Measurements from ENCODE around the gene TPH2. TPM values are rescaled to one million over a fixed set of nuclear protein-coding genes. Genes with fewer than 3 reads are reported as not detected.

Gene TPH2
- total and polyA plus RNA-seq, 9 of the 15 experiments (the other 6 are each of a cell fraction or from before 2014, with no cell fraction given): 0.06 to 0.28 (median 0.14) TPM; not detected in 4

DNA sequence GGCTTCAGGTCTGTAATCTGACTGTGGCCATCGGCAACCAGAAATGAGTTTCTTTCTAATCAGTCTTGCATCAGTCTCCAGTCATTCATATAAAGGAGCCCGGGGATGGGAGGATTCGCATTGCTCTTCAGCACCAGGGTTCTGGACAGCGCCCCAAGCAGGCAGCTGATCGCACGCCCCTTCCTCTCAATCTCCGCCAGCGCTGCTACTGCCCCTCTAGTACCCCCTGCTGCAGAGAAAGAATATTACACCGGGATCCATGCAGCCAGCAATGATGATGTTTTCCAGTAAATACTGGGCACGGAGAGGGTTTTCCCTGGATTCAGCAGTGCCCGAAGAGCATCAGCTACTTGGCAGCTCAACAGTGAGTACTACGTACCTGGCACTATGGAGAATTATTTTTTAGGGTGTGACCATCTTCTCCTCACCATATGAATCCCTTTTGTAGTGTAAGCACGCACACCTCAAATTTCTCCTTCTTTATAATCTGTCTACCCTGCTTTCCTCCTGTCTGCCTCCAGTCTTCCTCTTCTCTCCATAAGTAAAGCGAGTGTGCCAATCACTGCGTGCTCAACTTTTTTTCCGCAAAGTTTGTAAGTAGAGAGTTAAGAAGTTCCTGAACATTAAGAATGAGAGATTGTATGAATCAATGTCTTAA, at the start of gene TPH2 (continued):
- TF ChIP-seq RCOR1 (IDR thresholded peaks at IDR 0.05; ENCODE audit: borderline replicate concordance in 1 of 2, low read depth in 2 of 2, low read length in 2 of 2) (peak in 1 of 2 experiments; percentile 94; a peak in 2 of 4 replicates), TCF3 (CRISPR knock-in tag; IDR thresholded peaks at IDR 0.05) (0 out of 2 replicates have a peak, but pooled peaks have one; percentile 26), ZNF311 (CRISPR knock-in tag; IDR thresholded peaks at IDR 0.05) (no peak), ZNF707 (CRISPR knock-in tag; conservative IDR thresholded peaks at IDR 0.05) (no peak), TCF7 (IDR thresholded peaks at IDR 0.05; ENCODE audit: borderline replicate concordance) (no peak), NCOA6 (IDR thresholded peaks at IDR 0.05) (peak; percentile 20; the same call in 1 of the 2 replicates), ZBTB7A (IDR thresholded peaks at IDR 0.05; ENCODE audit: borderline replicate concordance, control insufficient read depth, low read depth, low read length) (peak; percentile 100), THRAP3 (IDR thresholded peaks at IDR 0.05; ENCODE audit: borderline replicate concordance) (no peak), STAG1 (CRISPR knock-in tag; IDR thresholded peaks at IDR 0.05; ENCODE audit: borderline replicate concordance) (peak; percentile 65; the same call in 1 of the 2 replicates), HCFC1 (IDR thresholded peaks at IDR 0.05; ENCODE audit: low read depth, low read length) (peak; percentile 54; the same call in 1 of the 2 replicates), PRMT5 (CRISPR knock-in tag; IDR thresholded peaks at IDR 0.05) (0 out of 2 replicates have a peak, but pooled peaks have one; percentile 82), STAT5B (CRISPR knock-in tag; IDR thresholded peaks at IDR 0.05) (no peak), CC2D1A (IDR thresholded peaks at IDR 0.05) (0 out of 2 replicates have a peak, but pooled peaks have one; percentile 58), ZNF24 (IDR thresholded peaks at IDR 0.05) (no peak; the same call in 1 of the 2 replicates), SAP30 (IDR thresholded peaks at IDR 0.05; ENCODE audit: borderline replicate concordance, insufficient read depth, low read depth, low read length, poor library complexity, severe bottlenecking) (peak; percentile 92), SIN3A (IDR thresholded peaks at IDR 0.05; ENCODE audit: borderline replicate concordance in 2 of 2, control insufficient read depth in 1 of 2, low read depth in 2 of 2, low read length in 2 of 2) (peak; percentile 100), ZC3H11A (IDR thresholded peaks at IDR 0.05; ENCODE audit: low read depth, low read length) (0 out of 2 replicates have a peak, but pooled peaks have one; percentile 29), HDAC2 (IDR thresholded peaks at IDR 0.05) (peak; percentile 90), MAZ (CRISPR knock-in tag; conservative IDR thresholded peaks at IDR 0.05 in 1 of 2, IDR thresholded peaks at IDR 0.05 in 1 of 2) (peak in 1 of 2 experiments; percentile 86; a peak in 2 of 4 replicates)
- TF ChIP-seq, protein P1, sequence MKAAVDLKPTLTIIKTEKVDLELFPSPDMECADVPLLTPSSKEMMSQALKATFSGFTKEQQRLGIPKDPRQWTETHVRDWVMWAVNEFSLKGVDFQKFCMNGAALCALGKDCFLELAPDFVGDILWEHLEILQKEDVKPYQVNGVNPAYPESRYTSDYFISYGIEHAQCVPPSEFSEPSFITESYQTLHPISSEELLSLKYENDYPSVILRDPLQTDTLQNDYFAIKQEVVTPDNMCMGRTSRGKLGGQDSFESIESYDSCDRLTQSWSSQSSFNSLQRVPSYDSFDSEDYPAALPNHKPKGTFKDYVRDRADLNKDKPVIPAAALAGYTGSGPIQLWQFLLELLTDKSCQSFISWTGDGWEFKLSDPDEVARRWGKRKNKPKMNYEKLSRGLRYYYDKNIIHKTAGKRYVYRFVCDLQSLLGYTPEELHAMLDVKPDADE (conservative IDR thresholded peaks at IDR 0.05; ENCODE audit: control insufficient read depth, low read depth, low read length): peak; percentile 97
- TF ChIP-seq, protein P2, sequence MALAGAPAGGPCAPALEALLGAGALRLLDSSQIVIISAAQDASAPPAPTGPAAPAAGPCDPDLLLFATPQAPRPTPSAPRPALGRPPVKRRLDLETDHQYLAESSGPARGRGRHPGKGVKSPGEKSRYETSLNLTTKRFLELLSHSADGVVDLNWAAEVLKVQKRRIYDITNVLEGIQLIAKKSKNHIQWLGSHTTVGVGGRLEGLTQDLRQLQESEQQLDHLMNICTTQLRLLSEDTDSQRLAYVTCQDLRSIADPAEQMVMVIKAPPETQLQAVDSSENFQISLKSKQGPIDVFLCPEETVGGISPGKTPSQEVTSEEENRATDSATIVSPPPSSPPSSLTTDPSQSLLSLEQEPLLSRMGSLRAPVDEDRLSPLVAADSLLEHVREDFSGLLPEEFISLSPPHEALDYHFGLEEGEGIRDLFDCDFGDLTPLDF (CRISPR knock-in tag; IDR thresholded peaks at IDR 0.05): peak; percentile 79
- TF ChIP-seq, protein P3, sequence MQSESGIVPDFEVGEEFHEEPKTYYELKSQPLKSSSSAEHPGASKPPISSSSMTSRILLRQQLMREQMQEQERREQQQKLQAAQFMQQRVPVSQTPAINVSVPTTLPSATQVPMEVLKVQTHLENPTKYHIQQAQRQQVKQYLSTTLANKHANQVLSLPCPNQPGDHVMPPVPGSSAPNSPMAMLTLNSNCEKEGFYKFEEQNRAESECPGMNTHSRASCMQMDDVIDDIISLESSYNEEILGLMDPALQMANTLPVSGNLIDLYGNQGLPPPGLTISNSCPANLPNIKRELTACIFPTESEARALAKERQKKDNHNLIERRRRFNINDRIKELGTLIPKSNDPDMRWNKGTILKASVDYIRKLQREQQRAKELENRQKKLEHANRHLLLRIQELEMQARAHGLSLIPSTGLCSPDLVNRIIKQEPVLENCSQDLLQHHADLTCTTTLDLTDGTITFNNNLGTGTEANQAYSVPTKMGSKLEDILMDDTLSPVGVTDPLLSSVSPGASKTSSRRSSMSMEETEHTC (IDR thresholded peaks at IDR 0.05): 0 out of 2 replicates have a peak, but pooled peaks have one; percentile 67
- TF ChIP-seq, protein P4, sequence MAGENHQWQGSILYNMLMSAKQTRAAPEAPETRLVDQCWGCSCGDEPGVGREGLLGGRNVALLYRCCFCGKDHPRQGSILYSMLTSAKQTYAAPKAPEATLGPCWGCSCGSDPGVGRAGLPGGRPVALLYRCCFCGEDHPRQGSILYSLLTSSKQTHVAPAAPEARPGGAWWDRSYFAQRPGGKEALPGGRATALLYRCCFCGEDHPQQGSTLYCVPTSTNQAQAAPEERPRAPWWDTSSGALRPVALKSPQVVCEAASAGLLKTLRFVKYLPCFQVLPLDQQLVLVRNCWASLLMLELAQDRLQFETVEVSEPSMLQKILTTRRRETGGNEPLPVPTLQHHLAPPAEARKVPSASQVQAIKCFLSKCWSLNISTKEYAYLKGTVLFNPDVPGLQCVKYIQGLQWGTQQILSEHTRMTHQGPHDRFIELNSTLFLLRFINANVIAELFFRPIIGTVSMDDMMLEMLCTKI (IDR thresholded peaks at IDR 0.05; ENCODE audit: partially characterized antibody): no peak

All from K562 (cell line).